Measurements from ENCODE around the gene PFN1. TPM values are rescaled to one million over a fixed set of nuclear protein-coding genes. Genes with fewer than 3 reads are reported as not detected.

PFN1 gene
- total RNA-seq, 2 donors from 2014 or later: 880 to 935 TPM

GRCh38 chr17:4938688-4939545, 9.4 kb downstream of the PFN1 start:
- no peaks in the 10 kb centered on the region for H3K27me3 Mint-ChIP-seq (ENCODE audit: insufficient read depth)
- no peak for TF ChIP-seq CTCF (conservative IDR thresholded peaks at IDR 0.05)
- H3K27ac Mint-ChIP-seq: peak overlapping the region; percentile 99
- DNase-seq: no peak
- WGBS, 2 experiments (ENCODE audit: insufficient coverage in 1 of 2, insufficient read length in 1 of 2): 71% methylated on average over 16 to 19 of the region's 19 CpGs
- no peaks in the 10 kb centered on the region for H3K27me3 ChIP-seq (ENCODE audit: control insufficient read depth, insufficient read depth, low read length, poor library complexity, severe bottlenecking)
- peaks cover 36% of the 10 kb centered on the region for H3K36me3 Mint-ChIP-seq (ENCODE audit: low read depth)
- H3K4me3 Mint-ChIP-seq: peak overlapping the region; percentile 94
- peak overlapping the region; percentile 84 for H3K9ac ChIP-seq (ENCODE audit: extremely low read depth, low read length, poor library complexity, severe bottlenecking)
- peak overlapping the region; percentile 96 for H3K27ac ChIP-seq (ENCODE audit: low read depth, low read length)
- H3K36me3 ChIP-seq (ENCODE audit: control insufficient read depth, insufficient read depth, low read length): peaks cover 42% of the 10 kb centered on the region
- H3K9me3 ChIP-seq (ENCODE audit: control insufficient read depth, low read length): no peaks in the 10 kb centered on the region
- H3K9me3 Mint-ChIP-seq: no peaks in the 10 kb centered on the region
- peaks cover 27% of the 10 kb centered on the region for H3K4me1 Mint-ChIP-seq
- peak overlapping the region; percentile 98 for H3K4me3 ChIP-seq (ENCODE audit: low read length)
- H3K4me1 ChIP-seq (ENCODE audit: control insufficient read depth, insufficient read depth, low read length): peaks cover 6% of the 10 kb centered on the region

DNA sequence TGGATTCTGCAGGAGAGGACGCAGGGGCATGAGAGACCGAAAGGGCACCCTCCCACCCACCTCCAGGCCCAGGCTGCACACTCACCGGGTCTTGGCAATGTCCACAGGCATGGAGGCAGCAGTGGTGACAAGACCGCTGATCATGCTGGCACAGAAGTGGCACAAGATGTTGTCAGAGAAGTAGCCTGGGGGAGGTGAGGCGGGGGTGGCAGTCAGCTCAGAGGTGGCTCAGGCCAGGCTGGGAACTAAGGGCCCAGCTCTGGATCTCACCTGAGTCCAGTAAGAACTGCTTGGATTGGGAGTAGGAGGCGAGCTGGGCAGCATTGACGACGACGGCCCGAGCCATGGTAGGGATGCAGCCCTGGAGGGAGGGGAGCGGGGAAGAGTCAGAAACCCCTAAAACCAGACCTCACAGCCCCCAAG, 10.2 kb downstream of the PFN1 start:
- H3K27ac Mint-ChIP-seq: no peak overlapping the region
- H3K4me3 Mint-ChIP-seq: peak overlapping the region; percentile 94
- no peak overlapping the region for H3K27ac ChIP-seq (ENCODE audit: low read depth, low read length)
- H3K27me3 Mint-ChIP-seq (ENCODE audit: insufficient read depth): no peaks in the 10 kb centered on the region
- no peaks in the 10 kb centered on the region for H3K9me3 Mint-ChIP-seq
- peaks cover 35% of the 10 kb centered on the region for H3K36me3 ChIP-seq (ENCODE audit: control insufficient read depth, insufficient read depth, low read length)
- 89% methylated on average over 11 of the region's 11 CpGs; no CpG with 5 or more reads in 1 of the 2 experiments for WGBS, 2 experiments (ENCODE audit: insufficient coverage in 1 of 2, insufficient read length in 1 of 2)
- H3K9me3 ChIP-seq (ENCODE audit: control insufficient read depth, low read length): no peaks in the 10 kb centered on the region
- H3K9ac ChIP-seq (ENCODE audit: extremely low read depth, low read length, poor library complexity, severe bottlenecking): no peak overlapping the region
- peak overlapping the region; percentile 98 for H3K4me3 ChIP-seq (ENCODE audit: low read length)
- TF ChIP-seq CTCF (conservative IDR thresholded peaks at IDR 0.05): no peak
- H3K27me3 ChIP-seq (ENCODE audit: control insufficient read depth, insufficient read depth, low read length, poor library complexity, severe bottlenecking): no peaks in the 10 kb centered on the region
- peaks cover 30% of the 10 kb centered on the region for H3K36me3 Mint-ChIP-seq (ENCODE audit: low read depth)
- H3K4me1 Mint-ChIP-seq: peaks cover 30% of the 10 kb centered on the region
- no peak for DNase-seq
- peaks cover 6% of the 10 kb centered on the region for H3K4me1 ChIP-seq (ENCODE audit: control insufficient read depth, insufficient read depth, low read length)

GRCh38 chr17:4937553-4937952, 10.8 kb downstream of the PFN1 start:
- no peak overlapping the region for H3K27ac Mint-ChIP-seq

More at GRCh38 chr17:4937553-4937952, 10.8 kb downstream of the PFN1 start:
- H3K4me1 Mint-ChIP-seq: peaks cover 35% of the 10 kb centered on the region
- H3K36me3 Mint-ChIP-seq (ENCODE audit: low read depth): peaks cover 27% of the 10 kb centered on the region
- no peaks in the 10 kb centered on the region for H3K9me3 Mint-ChIP-seq
- Histone ChIP-seq H3K4me3 (ENCODE audit: low read length) (no peak overlapping the region), H3K9ac (ENCODE audit: extremely low read depth, low read length, poor library complexity, severe bottlenecking) (no peak overlapping the region), H3K27ac (ENCODE audit: low read depth, low read length) (no peak overlapping the region), H3K36me3 (ENCODE audit: control insufficient read depth, insufficient read depth, low read length) (peaks cover 30% of the 10 kb centered on the region), H3K9me3 (ENCODE audit: control insufficient read depth, low read length) (no peaks in the 10 kb centered on the region), H3K27me3 (ENCODE audit: control insufficient read depth, insufficient read depth, low read length, poor library complexity, severe bottlenecking) (no peaks in the 10 kb centered on the region), H3K4me1 (ENCODE audit: control insufficient read depth, insufficient read depth, low read length) (peaks cover 6% of the 10 kb centered on the region)
- H3K27me3 Mint-ChIP-seq (ENCODE audit: insufficient read depth): no peaks in the 10 kb centered on the region
- DNase-seq: no peak
- no peak for TF ChIP-seq CTCF (conservative IDR thresholded peaks at IDR 0.05)
- peak overlapping the region; percentile 94 for H3K4me3 Mint-ChIP-seq
- WGBS, 2 experiments (ENCODE audit: insufficient coverage in 1 of 2, insufficient read length in 1 of 2): 95 to 99% methylated on average over 12 to 16 of the region's 16 CpGs
